Neural crest cell (in vitro differentiated cells): ENCODE data around the gene CEP55. TPM values are rescaled to one million over a fixed set of nuclear protein-coding genes. Genes with fewer than 3 reads are reported as not detected.

Experiments
- DNase-seq: peaks from one replicate; pipeline ENCODE4 v3.0.0; 2021; ENCODE audit warnings: low read depth, mixed read lengths, low spot score
- H3K27ac Mint-ChIP-seq: one replicate; pipeline ENCODE4 v1.8.0; 2021; ENCODE audit warnings: mild to moderate bottlenecking, mixed read lengths; ENCODE audit not compliant: unreplicated experiment
- H3K27me3 Mint-ChIP-seq: 2 replicates; pipeline ENCODE4 v1.8.0; 2021; ENCODE audit warnings: low read depth, mild to moderate bottlenecking, mixed read lengths
- H3K36me3 Mint-ChIP-seq: 2 replicates; pipeline ENCODE4 v1.8.0; 2021; ENCODE audit warnings: low read depth, mild to moderate bottlenecking, mixed read lengths
- H3K4me1 Mint-ChIP-seq: 2 replicates; pipeline ENCODE4 v1.8.0; 2021; ENCODE audit warnings: mixed read lengths
- H3K4me3 Mint-ChIP-seq: one replicate; pipeline ENCODE4 v1.8.0; 2021; ENCODE audit warnings: mild to moderate bottlenecking, mixed read lengths
- H3K9me3 Mint-ChIP-seq: 2 replicates; pipeline ENCODE4 v1.8.0; 2021; ENCODE audit warnings: mixed read lengths
- total RNA-seq: library from RNA; stranded (reverse); gene quantifications from 2 replicates; pipeline ENCODE4 v1.2.1, GENCODE V29; 2021
- TF ChIP-seq, protein P1 (sequence below): fragments of 200-600 bp; sonication (generic); conservative IDR thresholded peaks from 2 replicates; pipeline ENCODE4 v1.5.0; 2021; ENCODE audit warnings: antibody characterized with exemption, mild to moderate bottlenecking

The CEP55 gene
- total RNA-seq, 1 donor from 2014 or later = 30.7 TPM

DNA sequence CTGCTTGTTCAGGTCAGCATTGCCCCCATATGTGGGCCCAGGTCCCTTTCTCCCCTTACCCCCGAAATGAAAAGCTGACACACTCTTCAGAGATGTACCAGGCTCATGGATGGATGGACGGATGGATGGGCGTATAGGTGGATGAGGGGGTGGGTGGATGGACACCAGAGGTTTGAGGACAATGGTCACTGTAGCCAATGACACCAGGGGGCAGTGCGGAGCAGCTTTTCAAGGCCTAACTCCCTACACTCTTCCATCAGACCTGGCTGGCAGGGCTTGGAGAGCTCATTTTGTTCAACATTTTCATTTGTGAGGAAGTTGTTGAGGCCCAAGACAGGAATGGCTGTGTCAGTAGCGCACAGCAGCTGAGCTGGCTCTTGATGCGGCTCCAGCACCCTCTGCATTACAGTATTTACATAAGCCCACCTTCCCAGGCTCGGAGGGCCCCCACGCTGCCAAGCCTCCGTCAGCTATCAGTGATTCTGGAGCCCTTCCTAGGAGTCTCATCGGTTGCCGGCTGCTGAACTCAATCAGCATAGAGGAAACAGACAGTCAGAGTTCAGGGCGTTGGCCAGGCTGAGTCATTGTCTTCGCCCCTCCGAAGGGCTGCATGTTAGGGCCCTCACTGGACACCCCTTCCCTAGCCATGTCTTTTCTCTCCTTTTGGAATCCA lies 58.5 kb downstream of the CEP55 start:
- H3K9me3 Mint-ChIP-seq = peaks cover 5% of the 10 kb centered on the region
- H3K4me1 Mint-ChIP-seq = peaks cover 12% of the 10 kb centered on the region
- H3K27me3 Mint-ChIP-seq = peaks cover 3% of the 10 kb centered on the region
- H3K36me3 Mint-ChIP-seq = no peaks in the 10 kb centered on the region
- TF ChIP-seq, protein P1, sequence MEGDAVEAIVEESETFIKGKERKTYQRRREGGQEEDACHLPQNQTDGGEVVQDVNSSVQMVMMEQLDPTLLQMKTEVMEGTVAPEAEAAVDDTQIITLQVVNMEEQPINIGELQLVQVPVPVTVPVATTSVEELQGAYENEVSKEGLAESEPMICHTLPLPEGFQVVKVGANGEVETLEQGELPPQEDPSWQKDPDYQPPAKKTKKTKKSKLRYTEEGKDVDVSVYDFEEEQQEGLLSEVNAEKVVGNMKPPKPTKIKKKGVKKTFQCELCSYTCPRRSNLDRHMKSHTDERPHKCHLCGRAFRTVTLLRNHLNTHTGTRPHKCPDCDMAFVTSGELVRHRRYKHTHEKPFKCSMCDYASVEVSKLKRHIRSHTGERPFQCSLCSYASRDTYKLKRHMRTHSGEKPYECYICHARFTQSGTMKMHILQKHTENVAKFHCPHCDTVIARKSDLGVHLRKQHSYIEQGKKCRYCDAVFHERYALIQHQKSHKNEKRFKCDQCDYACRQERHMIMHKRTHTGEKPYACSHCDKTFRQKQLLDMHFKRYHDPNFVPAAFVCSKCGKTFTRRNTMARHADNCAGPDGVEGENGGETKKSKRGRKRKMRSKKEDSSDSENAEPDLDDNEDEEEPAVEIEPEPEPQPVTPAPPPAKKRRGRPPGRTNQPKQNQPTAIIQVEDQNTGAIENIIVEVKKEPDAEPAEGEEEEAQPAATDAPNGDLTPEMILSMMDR = peak; percentile 74
- DNase-seq = peak; percentile 85
- no peak overlapping the region for H3K4me3 Mint-ChIP-seq
- no peak overlapping the region for H3K27ac Mint-ChIP-seq

GRCh38 chr10:93559490-93559889 lies 63.1 kb downstream of the CEP55 start:
- TF ChIP-seq, protein P1 = no peak
- no peak for DNase-seq
- H3K27me3 Mint-ChIP-seq = peaks cover 11% of the 10 kb centered on the region

DNA sequence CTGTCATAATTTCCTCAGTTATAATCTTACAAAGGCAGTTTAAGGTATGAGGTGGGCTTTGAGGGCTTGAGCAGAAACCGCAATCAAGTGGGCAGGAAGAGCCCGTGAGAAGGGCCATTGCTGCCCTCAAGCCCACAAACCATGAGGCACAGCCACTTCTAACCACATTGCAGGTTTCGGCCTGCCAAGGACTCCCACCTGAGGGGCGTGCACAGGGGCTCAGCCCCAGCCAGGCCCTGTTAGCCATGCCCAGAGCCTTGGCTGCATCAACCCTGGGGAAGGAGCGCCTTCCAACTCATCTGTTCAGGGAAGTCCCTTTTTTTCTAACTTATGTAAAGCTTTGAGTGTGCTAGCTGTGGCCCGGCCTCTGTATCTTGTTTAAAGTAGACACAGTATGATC lies 64.1 kb downstream of the CEP55 start:
- Mint-ChIP-seq H3K27me3 (peaks cover 22% of the 10 kb centered on the region), H3K9me3 (peaks cover 5% of the 10 kb centered on the region), H3K4me3 (no peak overlapping the region), H3K4me1 (no peaks in the 10 kb centered on the region), H3K36me3 (no peaks in the 10 kb centered on the region), H3K27ac (no peak overlapping the region)
- DNase-seq = no peak
- TF ChIP-seq, protein P1 = no peak

More at GRCh38 chr10:93559490-93559889, 63.1 kb downstream of the CEP55 start:
- H3K9me3 Mint-ChIP-seq = peaks cover 5% of the 10 kb centered on the region
- H3K36me3 Mint-ChIP-seq = no peaks in the 10 kb centered on the region
- no peak overlapping the region for H3K4me3 Mint-ChIP-seq
- H3K27ac Mint-ChIP-seq = no peak overlapping the region
- peaks cover 6% of the 10 kb centered on the region for H3K4me1 Mint-ChIP-seq

DNA sequence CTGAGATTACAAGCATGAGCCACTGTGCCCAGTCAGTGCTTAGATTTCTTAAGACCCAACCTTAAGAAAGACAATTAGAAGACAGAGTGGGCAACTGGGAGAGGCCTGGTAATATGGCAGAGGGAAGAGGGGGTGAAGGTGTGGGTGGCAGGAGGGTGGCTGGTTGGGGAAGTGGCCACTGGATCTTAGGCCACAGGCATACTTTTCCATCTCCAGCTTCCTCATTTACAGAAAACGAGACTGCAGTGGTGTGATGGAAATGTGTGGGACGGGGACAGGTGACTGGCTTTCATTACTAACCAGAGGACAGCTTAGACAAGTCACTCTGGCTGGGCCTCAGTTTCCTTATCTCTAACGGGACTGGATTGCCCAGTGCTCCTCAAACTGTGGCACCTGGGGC lies 69.0 kb downstream of the CEP55 start:
- Mint-ChIP-seq H3K27me3 (peaks cover 68% of the 10 kb centered on the region), H3K9me3 (no peaks in the 10 kb centered on the region), H3K4me1 (peaks cover 8% of the 10 kb centered on the region), H3K4me3 (no peak overlapping the region), H3K27ac (no peak overlapping the region), H3K36me3 (no peaks in the 10 kb centered on the region)
- DNase-seq = no peak
- TF ChIP-seq, protein P1 = no peak

- Mint-ChIP-seq H3K27me3 (peaks cover 80% of the 10 kb centered on the region), H3K4me1 (peaks cover 8% of the 10 kb centered on the region), H3K9me3 (no peaks in the 10 kb centered on the region), H3K4me3 (peak within 1 kb of the TSS; percentile 74), H3K36me3 (no peaks in the 10 kb centered on the region), H3K27ac (no peak within 1 kb of the TSS)
- TF ChIP-seq, protein P1 = no peak
- DNase-seq = no peak
Observed at GRCh38 chr10:93566435-93567276, 70.2 kb downstream of the CEP55 start, which contains the start of gene FFAR4. Gene FFAR4, plus strand, starts transcription at chr10:93566665. Its CDS starts 56 bp downstream, at chr10:93566721.
